Measurements from ENCODE around the gene DICER1. TPM values are rescaled to one million over a fixed set of nuclear protein-coding genes. Genes with fewer than 3 reads are reported as not detected.

Gene DICER1
- total RNA-seq, 1 experiment from 2014 or later, result 62.0 TPM

DNA sequence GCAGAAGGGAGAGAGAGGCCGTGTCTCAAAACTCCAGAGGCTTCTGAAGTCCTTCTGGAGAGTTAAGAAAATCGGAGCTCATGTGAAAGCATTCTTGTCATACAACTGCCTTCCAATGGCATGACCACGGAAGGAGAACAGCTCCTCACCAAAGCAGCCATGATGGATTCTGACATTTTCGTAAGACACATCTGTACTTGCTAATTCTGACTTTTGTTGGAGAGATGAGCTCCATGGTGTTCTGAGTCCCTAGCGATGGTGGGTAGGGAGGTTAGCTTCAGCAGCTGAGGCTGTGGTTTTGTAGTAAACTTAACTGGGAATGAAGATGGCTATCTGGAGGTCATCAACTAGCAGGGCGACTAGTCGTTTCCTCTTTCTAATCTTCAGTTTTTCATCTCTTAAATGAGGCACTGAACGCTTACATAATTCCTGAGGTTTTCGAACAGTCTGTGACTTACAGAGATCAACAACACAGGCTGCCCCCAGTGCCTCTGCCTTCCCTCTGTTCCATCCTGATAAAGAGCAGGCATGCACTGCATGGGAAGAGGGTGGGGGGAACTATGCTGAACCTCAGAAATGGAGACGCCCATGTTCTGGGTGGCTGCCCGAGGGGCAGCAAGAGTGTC lies 28.6 kb upstream of the DICER1 start:
- peaks cover 15% of the 10 kb centered on the region for H3K36me3 Mint-ChIP-seq
- POLR2A ChIA-PET, result no interaction called here

DNA sequence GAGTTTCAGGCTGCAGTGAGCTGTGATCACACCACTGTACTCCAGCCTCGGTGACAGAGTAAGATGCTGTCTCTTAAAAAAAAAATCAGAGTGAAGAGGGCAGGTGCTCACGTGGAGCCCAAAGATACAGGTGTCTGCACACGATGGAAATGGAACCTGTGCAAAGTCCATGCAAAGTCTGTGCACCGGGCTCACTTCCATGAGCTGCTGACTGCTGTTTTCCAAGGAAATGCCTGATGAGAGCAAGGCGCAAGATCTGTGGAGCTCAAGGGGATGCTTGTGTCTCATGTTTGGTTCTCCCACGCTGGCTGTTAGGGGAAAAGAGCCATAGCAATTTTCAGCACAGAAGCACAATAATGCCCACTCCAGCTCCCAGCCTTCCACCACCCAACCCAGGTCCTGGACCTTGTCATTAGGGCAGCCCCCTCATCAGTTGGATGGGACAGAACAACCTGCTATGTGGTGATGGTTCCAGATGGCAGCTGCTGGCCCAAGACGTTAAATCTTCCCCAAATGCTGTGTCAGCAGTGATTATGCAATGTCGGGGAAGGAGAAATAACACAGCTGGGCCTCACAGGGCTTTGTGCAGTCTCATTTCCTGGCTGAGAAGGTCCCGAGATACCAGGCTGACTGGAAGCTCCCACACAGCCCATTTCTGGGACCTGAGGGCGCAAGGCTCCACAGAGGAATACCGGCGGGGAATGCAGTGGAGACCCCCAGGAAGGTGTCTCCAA lies 27.9 kb upstream of the DICER1 start:
- Mint-ChIP-seq H3K36me3 (peaks cover 17% of the 10 kb centered on the region), H3K27ac (no peak overlapping the region), H3K27me3 (ENCODE audit: low read depth) (no peaks in the 10 kb centered on the region), H3K4me1 (peaks cover 21% of the 10 kb centered on the region), H3K9me3 (peaks cover 17% of the 10 kb centered on the region), H3K4me3 (no peak overlapping the region)
- ATAC-seq (no peak), DNase-seq (ENCODE audit: low spot score) (no peak)
- CTCF ChIA-PET, result no interaction called here
- POLR2A ChIA-PET, result no interaction called here
- TF ChIP-seq CREM (CRISPR knock-in tag; IDR thresholded peaks at IDR 0.05) (no peak), ATF1 (CRISPR knock-in tag; IDR thresholded peaks at IDR 0.05) (no peak), ZNF263 (CRISPR knock-in tag; IDR thresholded peaks at IDR 0.05; ENCODE audit: low read depth) (no peak), RELA (CRISPR knock-in tag; IDR thresholded peaks at IDR 0.05; ENCODE audit: borderline replicate concordance) (no peak), ZNF423 (CRISPR knock-in tag; IDR thresholded peaks at IDR 0.05) (no peak), ZNF396 (CRISPR knock-in tag; IDR thresholded peaks at IDR 0.05; ENCODE audit: borderline replicate concordance) (no peak), KAT7 (CRISPR knock-in tag; IDR thresholded peaks at IDR 0.05; ENCODE audit: borderline replicate concordance) (no peak), SP1 (CRISPR knock-in tag; conservative IDR thresholded peaks at IDR 0.05) (no peak)
- TF ChIP-seq, protein P1, sequence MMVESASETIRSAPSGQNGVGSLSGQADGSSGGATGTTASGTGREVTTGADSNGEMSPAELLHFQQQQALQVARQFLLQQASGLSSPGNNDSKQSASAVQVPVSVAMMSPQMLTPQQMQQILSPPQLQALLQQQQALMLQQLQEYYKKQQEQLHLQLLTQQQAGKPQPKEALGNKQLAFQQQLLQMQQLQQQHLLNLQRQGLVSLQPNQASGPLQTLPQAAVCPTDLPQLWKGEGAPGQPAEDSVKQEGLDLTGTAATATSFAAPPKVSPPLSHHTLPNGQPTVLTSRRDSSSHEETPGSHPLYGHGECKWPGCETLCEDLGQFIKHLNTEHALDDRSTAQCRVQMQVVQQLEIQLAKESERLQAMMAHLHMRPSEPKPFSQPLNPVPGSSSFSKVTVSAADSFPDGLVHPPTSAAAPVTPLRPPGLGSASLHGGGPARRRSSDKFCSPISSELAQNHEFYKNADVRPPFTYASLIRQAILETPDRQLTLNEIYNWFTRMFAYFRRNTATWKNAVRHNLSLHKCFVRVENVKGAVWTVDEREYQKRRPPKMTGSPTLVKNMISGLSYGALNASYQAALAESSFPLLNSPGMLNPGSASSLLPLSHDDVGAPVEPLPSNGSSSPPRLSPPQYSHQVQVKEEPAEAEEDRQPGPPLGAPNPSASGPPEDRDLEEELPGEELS (CRISPR knock-in tag; IDR thresholded peaks at IDR 0.05), result no peak
- TF ChIP-seq, protein P2, sequence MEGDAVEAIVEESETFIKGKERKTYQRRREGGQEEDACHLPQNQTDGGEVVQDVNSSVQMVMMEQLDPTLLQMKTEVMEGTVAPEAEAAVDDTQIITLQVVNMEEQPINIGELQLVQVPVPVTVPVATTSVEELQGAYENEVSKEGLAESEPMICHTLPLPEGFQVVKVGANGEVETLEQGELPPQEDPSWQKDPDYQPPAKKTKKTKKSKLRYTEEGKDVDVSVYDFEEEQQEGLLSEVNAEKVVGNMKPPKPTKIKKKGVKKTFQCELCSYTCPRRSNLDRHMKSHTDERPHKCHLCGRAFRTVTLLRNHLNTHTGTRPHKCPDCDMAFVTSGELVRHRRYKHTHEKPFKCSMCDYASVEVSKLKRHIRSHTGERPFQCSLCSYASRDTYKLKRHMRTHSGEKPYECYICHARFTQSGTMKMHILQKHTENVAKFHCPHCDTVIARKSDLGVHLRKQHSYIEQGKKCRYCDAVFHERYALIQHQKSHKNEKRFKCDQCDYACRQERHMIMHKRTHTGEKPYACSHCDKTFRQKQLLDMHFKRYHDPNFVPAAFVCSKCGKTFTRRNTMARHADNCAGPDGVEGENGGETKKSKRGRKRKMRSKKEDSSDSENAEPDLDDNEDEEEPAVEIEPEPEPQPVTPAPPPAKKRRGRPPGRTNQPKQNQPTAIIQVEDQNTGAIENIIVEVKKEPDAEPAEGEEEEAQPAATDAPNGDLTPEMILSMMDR (IDR thresholded peaks at IDR 0.05), result no peak
- TF ChIP-seq, protein P3, sequence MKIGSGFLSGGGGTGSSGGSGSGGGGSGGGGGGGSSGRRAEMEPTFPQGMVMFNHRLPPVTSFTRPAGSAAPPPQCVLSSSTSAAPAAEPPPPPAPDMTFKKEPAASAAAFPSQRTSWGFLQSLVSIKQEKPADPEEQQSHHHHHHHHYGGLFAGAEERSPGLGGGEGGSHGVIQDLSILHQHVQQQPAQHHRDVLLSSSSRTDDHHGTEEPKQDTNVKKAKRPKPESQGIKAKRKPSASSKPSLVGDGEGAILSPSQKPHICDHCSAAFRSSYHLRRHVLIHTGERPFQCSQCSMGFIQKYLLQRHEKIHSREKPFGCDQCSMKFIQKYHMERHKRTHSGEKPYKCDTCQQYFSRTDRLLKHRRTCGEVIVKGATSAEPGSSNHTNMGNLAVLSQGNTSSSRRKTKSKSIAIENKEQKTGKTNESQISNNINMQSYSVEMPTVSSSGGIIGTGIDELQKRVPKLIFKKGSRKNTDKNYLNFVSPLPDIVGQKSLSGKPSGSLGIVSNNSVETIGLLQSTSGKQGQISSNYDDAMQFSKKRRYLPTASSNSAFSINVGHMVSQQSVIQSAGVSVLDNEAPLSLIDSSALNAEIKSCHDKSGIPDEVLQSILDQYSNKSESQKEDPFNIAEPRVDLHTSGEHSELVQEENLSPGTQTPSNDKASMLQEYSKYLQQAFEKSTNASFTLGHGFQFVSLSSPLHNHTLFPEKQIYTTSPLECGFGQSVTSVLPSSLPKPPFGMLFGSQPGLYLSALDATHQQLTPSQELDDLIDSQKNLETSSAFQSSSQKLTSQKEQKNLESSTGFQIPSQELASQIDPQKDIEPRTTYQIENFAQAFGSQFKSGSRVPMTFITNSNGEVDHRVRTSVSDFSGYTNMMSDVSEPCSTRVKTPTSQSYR (CRISPR knock-in tag; IDR thresholded peaks at IDR 0.05), result no peak

More for the DNA sequence above, 28.6 kb upstream of the DICER1 start:
- DNase-seq (ENCODE audit: low spot score) (no peak), ATAC-seq (no peak)
- TF ChIP-seq SMAD4 (CRISPR knock-in tag; IDR thresholded peaks at IDR 0.05) (no peak), ZNF317 (CRISPR knock-in tag; IDR thresholded peaks at IDR 0.05; ENCODE audit: borderline replicate concordance, low read depth) (no peak), RORB (CRISPR knock-in tag; IDR thresholded peaks at IDR 0.05) (no peak), FOXJ3 (CRISPR knock-in tag; IDR thresholded peaks at IDR 0.05; ENCODE audit: borderline replicate concordance) (no peak)
- TF ChIP-seq, protein P4, sequence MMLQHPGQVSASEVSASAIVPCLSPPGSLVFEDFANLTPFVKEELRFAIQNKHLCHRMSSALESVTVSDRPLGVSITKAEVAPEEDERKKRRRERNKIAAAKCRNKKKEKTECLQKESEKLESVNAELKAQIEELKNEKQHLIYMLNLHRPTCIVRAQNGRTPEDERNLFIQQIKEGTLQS (CRISPR knock-in tag; conservative IDR thresholded peaks at IDR 0.05), result no peak
- TF ChIP-seq, protein P5, sequence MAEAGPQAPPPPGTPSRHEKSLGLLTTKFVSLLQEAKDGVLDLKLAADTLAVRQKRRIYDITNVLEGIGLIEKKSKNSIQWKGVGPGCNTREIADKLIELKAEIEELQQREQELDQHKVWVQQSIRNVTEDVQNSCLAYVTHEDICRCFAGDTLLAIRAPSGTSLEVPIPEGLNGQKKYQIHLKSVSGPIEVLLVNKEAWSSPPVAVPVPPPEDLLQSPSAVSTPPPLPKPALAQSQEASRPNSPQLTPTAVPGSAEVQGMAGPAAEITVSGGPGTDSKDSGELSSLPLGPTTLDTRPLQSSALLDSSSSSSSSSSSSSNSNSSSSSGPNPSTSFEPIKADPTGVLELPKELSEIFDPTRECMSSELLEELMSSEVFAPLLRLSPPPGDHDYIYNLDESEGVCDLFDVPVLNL (CRISPR knock-in tag; IDR thresholded peaks at IDR 0.05; ENCODE audit: borderline replicate concordance, low read depth), result no peak
- TF ChIP-seq, protein P6, sequence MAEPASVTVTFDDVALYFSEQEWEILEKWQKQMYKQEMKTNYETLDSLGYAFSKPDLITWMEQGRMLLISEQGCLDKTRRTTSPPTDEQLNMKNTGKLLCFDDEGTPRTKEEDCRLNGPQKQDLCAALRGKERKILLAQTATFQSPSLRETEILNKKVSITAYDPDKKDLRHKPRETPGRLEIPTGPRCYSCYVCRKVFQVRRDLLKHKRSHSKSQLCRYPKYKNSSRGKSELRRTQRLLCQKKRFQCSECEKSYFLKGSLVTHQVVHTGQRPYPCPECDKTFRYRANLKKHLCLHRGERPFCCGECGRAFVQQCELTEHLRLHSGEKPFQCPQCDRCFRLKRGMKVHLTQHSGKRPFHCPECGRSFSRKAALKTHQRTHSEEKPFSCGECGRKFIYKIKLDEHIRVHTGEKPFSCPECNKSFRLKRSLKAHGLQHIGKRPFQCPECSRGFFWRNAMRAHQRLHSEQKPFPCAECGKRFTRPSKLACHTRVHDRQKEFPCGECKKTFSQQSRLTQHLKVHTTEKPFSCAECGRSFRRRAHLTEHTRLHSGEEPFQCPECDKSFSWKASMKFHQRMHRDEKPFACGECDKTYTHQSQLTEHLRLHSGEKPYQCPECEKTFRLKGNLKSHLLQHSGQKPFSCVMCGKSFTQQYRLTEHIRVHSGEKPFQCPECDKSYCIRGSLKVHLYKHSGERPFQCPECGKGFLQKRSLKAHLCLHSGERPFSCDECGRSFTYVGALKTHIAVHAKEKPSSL (CRISPR knock-in tag; conservative IDR thresholded peaks at IDR 0.05), result no peak
- H3K4me1 Mint-ChIP-seq, result peaks cover 27% of the 10 kb centered on the region
- peaks cover 17% of the 10 kb centered on the region for H3K9me3 Mint-ChIP-seq
- H3K27ac Mint-ChIP-seq, result no peak overlapping the region
- CTCF ChIA-PET, result no interaction called here
- H3K27me3 Mint-ChIP-seq (ENCODE audit: low read depth), result no peaks in the 10 kb centered on the region
- H3K4me3 Mint-ChIP-seq, result no peak overlapping the region
